Activated T-cell treated with anti-CD3 and anti-CD28 coated beads for 24 hours (primary cell): ENCODE data around the gene EHHADH.

ENCODE experiments used
- DNase-seq: peaks from one replicate; pipeline ENCODE4 v3.0.0-alpha.2; 2020; ENCODE audit warnings: low read depth

The EHHADH gene

GRCh38 chr3:185197068-185197467, 56.8 kb downstream of the EHHADH start:
- no peak for DNase-seq

DNA sequence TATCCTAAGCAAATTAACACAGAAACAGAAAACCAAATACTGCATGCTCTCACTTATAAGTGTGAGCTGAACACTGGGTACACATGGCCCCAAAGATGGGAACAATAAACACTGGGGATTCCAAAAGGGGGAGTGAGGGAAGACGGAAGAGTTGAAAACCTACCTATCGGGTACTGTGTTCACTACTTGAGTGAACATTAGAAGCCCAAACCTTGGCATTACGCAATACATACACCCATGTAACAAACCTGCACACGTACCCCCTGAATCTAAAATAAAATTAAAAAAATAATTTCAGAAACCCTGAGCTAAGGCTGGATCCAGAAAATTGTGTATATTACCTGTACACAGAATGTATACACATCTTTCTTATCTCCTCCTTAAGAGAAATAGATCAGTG, 58.2 kb downstream of the EHHADH start:
- DNase-seq: no peak

DNA sequence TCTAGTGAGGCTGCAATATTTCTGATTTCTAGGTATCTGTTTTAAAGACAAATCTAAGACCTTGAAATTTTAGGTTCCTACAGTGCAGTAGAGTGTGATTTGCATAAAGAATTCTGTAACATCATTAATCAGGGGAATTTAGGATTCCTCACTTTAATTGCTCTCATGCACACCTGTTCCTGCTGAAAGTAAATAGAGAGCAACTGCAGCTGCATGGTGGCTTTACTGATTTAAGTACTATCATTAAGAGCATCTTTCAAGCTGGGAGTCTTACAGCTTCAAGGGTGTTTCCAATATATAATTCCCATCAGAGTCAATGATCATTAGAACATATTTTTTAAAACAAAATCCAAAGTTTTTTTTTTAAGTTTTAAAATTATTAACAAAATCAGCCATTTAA, 65.0 kb downstream of the EHHADH start:
- DNase-seq: no peak

DNA sequence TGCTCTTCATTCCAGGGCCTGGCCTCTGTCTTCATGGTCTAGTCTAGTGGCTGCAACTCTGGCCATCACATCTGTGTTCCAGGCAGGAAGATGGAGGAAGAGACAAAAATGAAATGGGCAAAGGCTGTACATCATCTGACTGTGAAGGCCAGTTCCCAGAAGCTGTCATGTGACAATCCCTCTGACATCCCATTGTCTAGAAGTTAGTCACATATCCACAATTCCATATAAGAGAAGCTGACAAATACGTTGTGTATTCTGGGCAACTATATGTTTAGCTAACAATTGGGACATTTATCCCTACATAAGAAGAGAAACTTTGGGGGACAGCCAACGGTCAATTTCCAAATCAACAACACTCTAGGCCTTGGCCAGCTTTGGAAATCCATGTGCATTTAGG, 66.5 kb downstream of the EHHADH start:
- no peak for DNase-seq

- no peak for DNase-seq
Measured at GRCh38 chr3:185176750-185177359, 77.0 kb downstream of the EHHADH start.

DNA sequence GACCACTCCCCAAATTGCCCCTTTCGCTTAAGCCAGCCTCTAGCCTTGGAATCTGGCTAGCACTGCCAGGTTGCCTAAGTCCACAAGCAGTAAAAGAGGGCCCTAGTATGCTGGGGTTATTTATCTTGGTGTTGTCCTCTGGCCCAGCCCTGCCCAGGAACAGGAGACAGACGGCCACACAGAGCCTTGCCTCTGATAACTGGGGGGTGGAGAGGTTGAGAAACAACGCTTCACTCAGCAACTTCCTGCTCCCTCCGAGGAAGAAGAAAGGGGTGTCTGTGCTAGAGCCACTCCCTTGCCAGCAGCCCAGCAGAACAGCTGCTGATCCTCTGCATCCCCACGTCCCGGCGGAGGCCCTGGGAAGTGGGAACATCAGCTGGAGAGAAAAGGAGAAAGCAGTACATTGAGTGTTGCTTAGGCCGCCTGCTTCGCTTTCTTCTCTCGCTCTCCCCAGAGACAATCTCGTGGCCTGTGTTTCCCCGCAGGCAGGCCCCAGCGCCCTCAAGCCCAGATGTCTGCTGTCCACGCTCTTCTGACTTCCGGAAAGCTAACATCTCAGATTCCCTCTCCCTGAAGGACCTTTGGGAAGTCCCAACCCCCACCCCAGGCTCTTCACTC, 78.4 kb downstream of the EHHADH start:
- no peak for DNase-seq

DNA sequence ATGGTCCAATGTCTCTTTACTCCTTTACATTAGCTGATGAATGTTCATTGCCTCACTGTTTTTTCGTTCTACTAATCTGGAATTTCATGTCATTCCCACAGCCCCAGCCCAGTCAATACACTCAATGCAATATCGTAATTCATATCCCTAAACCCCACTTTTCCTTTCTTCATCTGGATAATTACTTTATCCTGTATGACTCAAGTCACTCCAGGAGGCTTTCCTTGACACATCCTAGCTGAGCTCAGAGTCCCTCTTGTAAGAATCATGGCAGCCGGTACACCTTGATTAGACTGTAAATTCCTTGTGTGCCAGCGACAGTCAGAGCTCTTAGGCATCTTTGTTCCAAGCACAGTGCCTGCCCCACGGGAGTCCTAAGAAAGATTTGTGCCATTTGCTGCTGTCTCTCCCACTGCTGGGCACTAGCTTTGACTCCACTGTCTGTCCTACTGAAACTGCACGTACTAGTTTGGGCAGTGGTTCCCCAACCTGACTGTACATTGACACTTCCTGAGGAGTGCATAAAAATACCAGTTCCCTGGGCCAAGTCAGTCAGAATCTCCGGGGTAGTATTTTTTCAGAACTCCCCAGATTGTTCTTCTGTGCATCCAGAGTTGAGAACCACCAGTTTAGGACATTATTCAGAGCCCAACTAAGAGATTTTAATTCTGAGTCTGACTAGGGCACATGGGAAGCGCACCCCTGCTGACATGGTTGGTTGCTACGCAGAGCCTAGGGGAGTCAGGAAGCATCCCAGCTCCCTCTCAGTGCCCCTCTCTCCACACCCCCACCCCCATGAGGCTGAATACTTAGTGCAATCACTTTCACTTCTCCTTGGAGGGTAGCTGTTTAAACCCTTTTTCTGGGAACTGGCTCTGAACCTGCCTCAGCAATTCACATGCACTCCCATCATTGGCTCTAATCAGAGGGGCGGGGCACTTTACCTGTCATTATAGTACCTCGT, 81.5 kb downstream of the EHHADH start:
- no peak for DNase-seq

GRCh38 chr3:185164428-185165217, 89.2 kb downstream of the EHHADH start:
- no peak for DNase-seq

DNA sequence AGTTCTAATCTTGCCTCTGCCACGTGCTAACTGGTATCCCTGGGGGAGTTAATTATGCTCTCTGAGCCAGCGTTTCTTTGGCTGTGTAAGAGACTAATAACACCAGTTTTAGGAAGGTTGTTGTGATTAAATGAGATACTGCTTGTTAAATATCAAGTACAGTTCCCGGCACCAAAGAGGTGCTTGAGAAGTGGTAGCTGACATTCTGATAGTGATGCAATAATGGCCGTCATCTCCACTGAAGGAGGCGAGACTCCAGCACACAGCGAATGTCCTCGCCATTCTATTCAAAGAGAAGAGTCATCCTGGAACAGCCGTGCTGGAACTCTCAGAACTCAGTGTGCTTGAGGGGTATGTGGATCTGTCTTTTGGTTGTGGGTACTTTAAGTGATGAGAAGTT, 91.2 kb downstream of the EHHADH start:
- DNase-seq: no peak

DNA sequence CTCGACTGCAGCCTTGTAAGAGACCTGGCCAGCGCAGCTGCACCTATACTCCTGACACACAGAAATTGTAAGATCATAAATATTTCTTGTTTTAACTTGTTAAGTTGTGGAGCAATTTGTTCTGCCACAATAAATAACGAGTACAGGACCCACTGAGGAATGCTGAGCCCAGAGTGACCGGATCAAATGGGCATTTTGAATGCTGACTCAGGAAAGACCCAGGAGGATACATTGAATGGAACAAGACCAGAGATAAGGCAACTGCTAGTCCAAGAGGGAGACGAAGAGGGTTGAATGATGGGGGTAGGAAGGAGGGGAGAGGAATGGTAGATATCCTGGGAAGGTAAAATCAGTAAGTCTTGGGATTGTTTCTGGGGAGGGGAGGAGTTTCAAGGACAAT, 92.1 kb downstream of the EHHADH start:
- DNase-seq: no peak

- DNase-seq: no peak
Measured at GRCh38 chr3:185157347-185157746, 96.5 kb downstream of the EHHADH start.

- DNase-seq: no peak
Measured at GRCh38 chr3:185155678-185156077, 98.2 kb downstream of the EHHADH start.

DNA sequence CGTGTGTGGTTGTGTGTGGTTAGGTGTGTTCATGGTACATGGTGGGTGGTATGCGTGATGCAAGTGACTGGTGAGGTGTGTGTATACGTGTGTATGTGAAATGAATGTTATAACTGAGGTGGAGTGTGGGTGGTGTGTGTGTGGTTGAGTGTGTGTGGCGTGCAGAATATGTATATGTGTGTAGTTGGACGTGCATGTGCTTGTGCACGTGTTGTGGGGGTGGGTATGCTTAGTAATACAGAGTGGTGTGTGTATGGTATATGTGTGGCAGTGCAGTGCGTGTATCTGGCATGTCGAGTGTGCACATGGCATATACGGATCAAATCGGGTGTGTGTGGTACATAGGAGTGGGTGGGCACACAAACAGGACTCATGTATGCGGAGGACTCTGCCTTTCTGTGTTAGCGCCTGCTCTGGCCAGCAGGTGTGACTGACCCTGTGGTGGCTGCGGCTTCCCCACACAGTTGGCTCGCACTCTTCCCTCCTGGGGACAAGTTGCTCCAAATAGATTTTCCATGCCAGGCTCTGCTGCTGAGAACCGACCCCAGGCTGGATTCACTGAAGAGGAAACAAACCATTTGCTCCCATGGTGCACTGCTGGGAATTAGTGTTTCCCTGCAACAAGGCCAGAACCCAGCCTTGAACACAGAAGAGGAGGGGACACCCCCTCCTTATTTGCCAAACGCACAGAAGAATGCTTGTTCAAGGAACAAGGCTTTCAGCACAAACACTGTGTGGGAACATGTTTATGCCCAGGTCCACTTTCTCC, 99.8 kb downstream of the EHHADH start:
- DNase-seq: no peak

GRCh38 chr3:185153171-185153771, 100.6 kb downstream of the EHHADH start:
- no peak for DNase-seq

DNA sequence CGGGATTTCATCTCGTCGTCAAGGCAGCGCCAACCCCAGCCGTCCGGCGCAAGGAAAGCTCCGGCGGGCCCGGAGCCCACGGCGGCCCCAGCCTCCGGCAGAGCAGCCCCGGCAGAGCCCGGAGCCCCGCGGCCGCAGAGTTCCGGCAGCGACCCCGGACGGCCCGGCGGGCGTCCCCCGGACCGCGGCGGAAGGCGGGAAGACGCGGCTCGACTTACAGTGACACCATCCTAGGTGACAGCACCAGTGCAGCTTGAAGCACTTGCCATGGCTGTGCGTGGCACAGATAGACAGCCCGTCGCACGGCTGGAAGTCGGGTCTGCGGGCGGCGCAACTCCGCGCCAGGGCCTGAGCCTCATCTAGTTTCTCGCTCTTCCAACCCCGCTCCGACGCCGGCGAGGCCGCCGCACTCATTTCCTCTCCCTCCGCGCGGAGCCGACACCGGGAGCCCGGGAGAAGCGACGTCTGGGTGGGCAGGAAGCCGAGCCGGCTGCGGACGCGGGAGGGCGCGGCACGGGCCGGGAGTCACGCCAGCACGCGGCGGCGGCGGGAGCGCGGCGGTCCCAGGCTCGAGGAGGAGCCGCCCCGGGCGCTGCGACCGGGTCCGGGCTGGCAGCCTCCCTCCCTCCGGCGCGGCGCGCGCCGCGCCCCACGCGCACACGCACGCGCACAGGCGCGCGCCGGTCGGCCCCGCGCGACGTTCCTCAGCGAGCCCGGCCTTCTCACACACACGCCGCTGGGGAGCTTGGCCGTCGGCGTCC, 101.3 kb downstream of the EHHADH start, which contains the start of gene C3orf70:
TSS of gene C3orf70 (minus strand) at position 651 of the 761 bp plus-strand sequence. CDS start at position 414, 237 bp downstream.
- no peak for DNase-seq

DNA sequence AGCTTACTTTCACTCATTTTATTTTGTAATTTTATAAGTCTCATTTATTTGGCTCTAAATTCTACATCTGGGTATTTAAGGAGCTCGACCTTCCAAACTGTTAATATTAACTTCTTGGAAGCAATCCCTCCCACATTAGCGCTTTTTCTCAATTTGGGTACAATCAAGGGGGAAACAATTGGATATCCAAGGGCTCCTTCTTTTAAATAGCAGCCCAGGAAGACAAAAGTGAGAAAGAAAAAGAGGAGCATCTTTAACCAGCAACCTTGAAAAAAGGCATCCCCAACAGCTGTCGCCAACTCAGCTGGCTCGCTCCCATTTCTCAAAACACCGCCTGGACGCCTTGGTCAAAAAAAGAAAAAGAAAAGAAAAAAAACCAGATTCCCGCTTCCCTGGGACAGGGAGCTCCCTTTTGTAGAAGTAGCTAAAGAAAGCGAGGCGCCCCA, 101.9 kb downstream of the EHHADH start:
- DNase-seq: no peak

DNA sequence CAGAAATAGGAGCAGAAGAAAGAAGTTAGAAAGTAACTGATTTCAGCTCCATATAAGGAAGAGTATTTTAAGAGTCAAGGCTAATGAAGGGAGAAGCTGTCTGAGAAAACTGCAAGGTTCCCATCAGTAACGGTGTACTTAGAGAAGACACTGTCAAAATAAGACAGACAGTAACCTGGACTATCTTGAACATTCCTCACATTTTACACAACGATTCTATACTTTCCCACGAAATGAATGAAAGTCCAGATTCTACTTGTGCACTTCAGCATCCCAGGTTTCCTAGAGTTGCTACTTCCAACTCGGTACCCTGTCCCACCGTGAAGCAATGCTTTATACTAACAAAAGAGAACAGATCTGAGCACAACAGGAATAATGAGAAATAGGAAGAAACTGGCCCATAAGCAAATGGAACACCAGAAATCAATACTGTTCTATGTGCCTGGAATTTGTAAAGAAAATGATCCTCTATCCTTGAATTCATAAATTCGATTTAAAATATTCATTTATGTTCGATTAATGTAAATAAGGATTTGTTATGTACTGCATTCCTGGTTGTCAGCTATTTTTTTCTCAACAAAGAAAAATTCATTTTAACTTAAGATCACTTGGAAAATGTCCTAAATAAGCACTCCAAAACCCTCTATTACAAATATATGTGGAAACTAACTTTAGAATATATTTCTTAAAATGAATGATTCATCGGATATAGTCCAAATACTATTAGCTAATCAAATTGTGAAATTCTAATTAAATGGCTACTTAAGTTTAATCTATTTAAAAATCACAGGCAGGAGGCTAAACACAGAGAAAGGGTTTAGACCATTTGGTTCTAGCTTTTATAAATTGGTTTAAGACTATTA, 102.5 kb downstream of the EHHADH start:
- DNase-seq: no peak

GRCh38 chr3:185150561-185150960, 103.3 kb downstream of the EHHADH start:
- no peak for DNase-seq

DNA sequence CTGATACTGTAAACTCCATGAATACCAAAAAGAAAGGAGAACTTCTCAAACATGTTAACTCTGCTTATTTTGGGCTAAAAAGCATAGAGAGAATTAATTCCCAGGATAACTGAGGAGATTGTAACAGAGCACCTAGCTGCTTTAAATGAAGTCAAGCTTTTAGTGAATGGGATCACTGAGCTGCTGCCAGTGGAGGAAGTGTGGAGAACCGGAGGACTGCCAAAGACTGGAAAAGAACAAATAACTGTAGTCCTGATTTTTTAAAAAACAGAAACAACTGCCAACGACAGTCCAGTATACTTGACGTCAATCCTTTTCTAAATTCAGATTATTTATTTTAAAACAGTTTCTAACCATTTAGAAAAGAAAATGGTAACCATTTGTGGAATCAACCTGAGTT, 104.3 kb downstream of the EHHADH start:
- no peak for DNase-seq
